Measurements from ENCODE around the gene SEMA3F.

- TF ChIP-seq CTCF (IDR thresholded peaks at IDR 0.05) (no peak), POLR2A (IDR thresholded peaks at IDR 0.05; ENCODE audit: low read length) (no peak), CEBPB (IDR thresholded peaks at IDR 0.05) (no peak), KDM5A (IDR thresholded peaks at IDR 0.05) (no peak), RFX5 (IDR thresholded peaks at IDR 0.05) (no peak), FOSL2 (IDR thresholded peaks at IDR 0.05) (no peak), FOSL2 (CRISPR knock-in tag; IDR thresholded peaks at IDR 0.05) (no peak), SMC3 (IDR thresholded peaks at IDR 0.05) (no peak), EP300 (IDR thresholded peaks at IDR 0.05) (no peak), SREBF2 (IDR thresholded peaks at IDR 0.05) (no peak), RAD21 (conservative IDR thresholded peaks at IDR 0.05 in 1 of 2, IDR thresholded peaks at IDR 0.05 in 1 of 2) (no peak)
- TF ChIP-seq, protein P1, sequence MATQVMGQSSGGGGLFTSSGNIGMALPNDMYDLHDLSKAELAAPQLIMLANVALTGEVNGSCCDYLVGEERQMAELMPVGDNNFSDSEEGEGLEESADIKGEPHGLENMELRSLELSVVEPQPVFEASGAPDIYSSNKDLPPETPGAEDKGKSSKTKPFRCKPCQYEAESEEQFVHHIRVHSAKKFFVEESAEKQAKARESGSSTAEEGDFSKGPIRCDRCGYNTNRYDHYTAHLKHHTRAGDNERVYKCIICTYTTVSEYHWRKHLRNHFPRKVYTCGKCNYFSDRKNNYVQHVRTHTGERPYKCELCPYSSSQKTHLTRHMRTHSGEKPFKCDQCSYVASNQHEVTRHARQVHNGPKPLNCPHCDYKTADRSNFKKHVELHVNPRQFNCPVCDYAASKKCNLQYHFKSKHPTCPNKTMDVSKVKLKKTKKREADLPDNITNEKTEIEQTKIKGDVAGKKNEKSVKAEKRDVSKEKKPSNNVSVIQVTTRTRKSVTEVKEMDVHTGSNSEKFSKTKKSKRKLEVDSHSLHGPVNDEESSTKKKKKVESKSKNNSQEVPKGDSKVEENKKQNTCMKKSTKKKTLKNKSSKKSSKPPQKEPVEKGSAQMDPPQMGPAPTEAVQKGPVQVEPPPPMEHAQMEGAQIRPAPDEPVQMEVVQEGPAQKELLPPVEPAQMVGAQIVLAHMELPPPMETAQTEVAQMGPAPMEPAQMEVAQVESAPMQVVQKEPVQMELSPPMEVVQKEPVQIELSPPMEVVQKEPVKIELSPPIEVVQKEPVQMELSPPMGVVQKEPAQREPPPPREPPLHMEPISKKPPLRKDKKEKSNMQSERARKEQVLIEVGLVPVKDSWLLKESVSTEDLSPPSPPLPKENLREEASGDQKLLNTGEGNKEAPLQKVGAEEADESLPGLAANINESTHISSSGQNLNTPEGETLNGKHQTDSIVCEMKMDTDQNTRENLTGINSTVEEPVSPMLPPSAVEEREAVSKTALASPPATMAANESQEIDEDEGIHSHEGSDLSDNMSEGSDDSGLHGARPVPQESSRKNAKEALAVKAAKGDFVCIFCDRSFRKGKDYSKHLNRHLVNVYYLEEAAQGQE (IDR thresholded peaks at IDR 0.05), result no peak
- TF ChIP-seq, protein P2, sequence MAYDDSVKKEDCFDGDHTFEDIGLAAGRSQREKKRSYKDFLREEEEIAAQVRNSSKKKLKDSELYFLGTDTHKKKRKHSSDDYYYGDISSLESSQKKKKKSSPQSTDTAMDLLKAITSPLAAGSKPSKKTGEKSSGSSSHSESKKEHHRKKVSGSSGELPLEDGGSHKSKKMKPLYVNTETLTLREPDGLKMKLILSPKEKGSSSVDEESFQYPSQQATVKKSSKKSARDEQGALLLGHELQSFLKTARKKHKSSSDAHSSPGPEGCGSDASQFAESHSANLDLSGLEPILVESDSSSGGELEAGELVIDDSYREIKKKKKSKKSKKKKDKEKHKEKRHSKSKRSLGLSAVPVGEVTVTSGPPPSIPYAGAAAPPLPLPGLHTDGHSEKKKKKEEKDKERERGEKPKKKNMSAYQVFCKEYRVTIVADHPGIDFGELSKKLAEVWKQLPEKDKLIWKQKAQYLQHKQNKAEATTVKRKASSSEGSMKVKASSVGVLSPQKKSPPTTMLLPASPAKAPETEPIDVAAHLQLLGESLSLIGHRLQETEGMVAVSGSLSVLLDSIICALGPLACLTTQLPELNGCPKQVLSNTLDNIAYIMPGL (CRISPR knock-in tag; IDR thresholded peaks at IDR 0.05; ENCODE audit: borderline replicate concordance), result no peak
Observed at GRCh38 chr3:50195501-50196252, 40.6 kb downstream of the SEMA3F start.

Measured in A549 (cell line).